Esophagus muscularis mucosa (tissue), 4 donors: ENCODE results near the gene DHRS3. TPM values are rescaled to one million over a fixed set of nuclear protein-coding genes. Genes with fewer than 3 reads are reported as not detected.

ENCODE experiments used
- DNase-seq: peaks from one replicate; pipeline ENCODE4 v3.0.0-alpha.2; 2017; ENCODE audit errors: extremely low spot score
- H3K27ac ChIP-seq, 4 donors: fragments of 200-600 bp; sonication (generic); replicated peaks in 1 of 4; 1 replicate in 3 of 4; 2 replicates in 1 of 4; pipeline ENCODE4 v1.5.1; 2016 to 2019; ENCODE audit warnings: mild to moderate bottlenecking in 1 of 4
- H3K27me3 ChIP-seq, 4 donors: fragments of 200-600 bp; sonication (generic); one replicate each; pipeline versions ENCODE4 v1.5.1 to v1.6.0; 2016 to 2019
- H3K36me3 ChIP-seq, 4 donors: fragments of 200-600 bp; sonication (generic); one replicate each; pipeline ENCODE4 v1.5.1; 2016 to 2019
- H3K4me1 ChIP-seq, 4 donors: fragments of 200-600 bp; sonication (generic); one replicate each; pipeline ENCODE4 v1.5.1; 2016 to 2019
- H3K4me3 ChIP-seq, 4 donors: fragments of 200-600 bp; sonication (generic); 1 replicate in 2 of 4; 2 replicates in 2 of 4; pipeline ENCODE4 v1.5.1; 2016 to 2019; ENCODE audit warnings: mild to moderate bottlenecking in 4 of 4, moderate library complexity in 1 of 4
- H3K9me3 ChIP-seq, 4 donors: fragments of 200-600 bp; sonication (generic); 1 replicate in 3 of 4; 2 replicates in 1 of 4; pipeline ENCODE4 v1.5.1; 2016 to 2019
- EP300 ChIP-seq: sonication (generic); formaldehyde crosslinking; IDR thresholded peaks from one replicate; pipeline ENCODE4 v1.6.1; 2017; ENCODE audit warnings: antibody characterized with exemption
- POLR2A ChIP-seq: fragments of 450-650 bp; IDR thresholded peaks from one replicate; pipeline ENCODE4 v1.6.1; 2017; ENCODE audit warnings: antibody characterized with exemption, moderate library complexity, mild to moderate bottlenecking, low read depth
- POLR2AphosphoS5 ChIP-seq, 2 donors: sonication (generic); formaldehyde crosslinking; IDR thresholded peaks; one replicate each; pipeline ENCODE4 v1.6.1; 2017; ENCODE audit warnings: antibody characterized with exemption in 2 of 2
- WGBS: methylation state at CpG from one replicate; pipeline ENCODE4 v1.1.5; 2018; 5-methylcytosine and 5-hydroxymethylcytosine counted together
- intact Hi-C: fragments of 100-400 bp; cut with DNase I; formaldehyde crosslinking; loops from one replicate; pipeline ENCODE4 v1.15.1; 2023
- total RNA-seq, 4 donors: library from RNA; depleted of rRNA; stranded (reverse); fragments of >200 nt; gene quantifications; one replicate each; pipeline versions ENCODE4 v1.1.0 to v1.2.1, GENCODE V29; 2016
- TF ChIP-seq, protein P1 (sequence below), 3 experiments: fragments of 200-600 bp in 2 of 3; fragments of 450-650 bp in 1 of 3; sonication (generic) in 2 of 3; IDR thresholded peaks; one replicate each; pipeline ENCODE4 v1.5.1; 2017 to 2019; ENCODE audit warnings: antibody characterized with exemption in 3 of 3, mild to moderate bottlenecking in 2 of 3, moderate library complexity in 1 of 3

Gene DHRS3
- total RNA-seq, 4 donors from 2014 or later = 130 to 237 (median 200) TPM

DNA sequence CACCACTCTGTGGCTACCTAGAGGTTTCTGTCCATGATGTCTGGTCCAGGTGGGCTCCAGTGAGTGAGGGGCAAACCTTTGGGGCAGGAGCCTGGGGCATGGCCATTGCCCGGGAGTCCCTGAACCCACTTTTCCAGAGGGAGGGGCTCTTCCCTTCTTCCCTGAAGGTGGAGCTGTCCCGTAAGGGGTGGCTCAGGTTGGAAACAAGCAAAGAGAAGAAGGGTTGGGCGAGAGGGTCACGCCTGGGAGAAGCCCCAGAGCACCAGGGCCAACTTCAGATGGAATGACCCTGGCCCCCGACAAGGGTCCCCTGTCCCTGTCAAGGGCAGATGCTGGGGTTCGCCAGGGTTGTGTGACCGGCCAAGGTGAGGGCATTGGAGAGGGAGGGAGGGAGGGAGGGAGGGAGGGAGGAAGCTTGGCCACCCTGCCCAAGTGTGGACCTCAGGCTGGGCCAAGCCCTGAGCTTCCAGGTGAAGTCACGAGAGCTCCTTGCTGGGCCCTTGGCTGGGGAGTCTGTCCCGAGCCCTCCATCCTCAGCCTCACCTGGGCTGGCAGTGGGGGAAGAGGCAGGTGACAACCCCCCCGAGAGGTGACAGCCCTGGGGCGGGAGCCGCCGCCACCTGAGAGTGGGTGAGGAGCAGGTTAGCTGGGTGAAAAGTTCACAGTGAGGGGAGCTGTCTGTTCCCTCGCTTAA lies 69.6 kb downstream of the DHRS3 start:
- no peak for TF ChIP-seq EP300
- TF ChIP-seq POLR2AphosphoS5 (IDR thresholded peaks at IDR 0.05) = no peak
- TF ChIP-seq, protein P1, sequence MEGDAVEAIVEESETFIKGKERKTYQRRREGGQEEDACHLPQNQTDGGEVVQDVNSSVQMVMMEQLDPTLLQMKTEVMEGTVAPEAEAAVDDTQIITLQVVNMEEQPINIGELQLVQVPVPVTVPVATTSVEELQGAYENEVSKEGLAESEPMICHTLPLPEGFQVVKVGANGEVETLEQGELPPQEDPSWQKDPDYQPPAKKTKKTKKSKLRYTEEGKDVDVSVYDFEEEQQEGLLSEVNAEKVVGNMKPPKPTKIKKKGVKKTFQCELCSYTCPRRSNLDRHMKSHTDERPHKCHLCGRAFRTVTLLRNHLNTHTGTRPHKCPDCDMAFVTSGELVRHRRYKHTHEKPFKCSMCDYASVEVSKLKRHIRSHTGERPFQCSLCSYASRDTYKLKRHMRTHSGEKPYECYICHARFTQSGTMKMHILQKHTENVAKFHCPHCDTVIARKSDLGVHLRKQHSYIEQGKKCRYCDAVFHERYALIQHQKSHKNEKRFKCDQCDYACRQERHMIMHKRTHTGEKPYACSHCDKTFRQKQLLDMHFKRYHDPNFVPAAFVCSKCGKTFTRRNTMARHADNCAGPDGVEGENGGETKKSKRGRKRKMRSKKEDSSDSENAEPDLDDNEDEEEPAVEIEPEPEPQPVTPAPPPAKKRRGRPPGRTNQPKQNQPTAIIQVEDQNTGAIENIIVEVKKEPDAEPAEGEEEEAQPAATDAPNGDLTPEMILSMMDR (IDR thresholded peaks at IDR 0.05) = no peak
- no peak for TF ChIP-seq POLR2A
- H3K27me3 ChIP-seq = no peaks in the 10 kb centered on the region
- H3K4me1 ChIP-seq = peaks cover 49 to 66% (median 61%) of the 10 kb centered on the region in 4 donors
- H3K27ac ChIP-seq = peak overlapping the region; percentile 86 to 94 (median 91)
- 89% methylated on average over 5 of the region's 14 CpGs for WGBS
- no peak for DNase-seq
- intact Hi-C loops = loop anchor here (5.0 kb wide), 1 partner anchor 91 kb away; no protein-coding TSS in a partner anchor
- no peaks in the 10 kb centered on the region for H3K36me3 ChIP-seq
- H3K9me3 ChIP-seq = no peaks in the 10 kb centered on the region
- H3K4me3 ChIP-seq = no peak overlapping the region

DNA sequence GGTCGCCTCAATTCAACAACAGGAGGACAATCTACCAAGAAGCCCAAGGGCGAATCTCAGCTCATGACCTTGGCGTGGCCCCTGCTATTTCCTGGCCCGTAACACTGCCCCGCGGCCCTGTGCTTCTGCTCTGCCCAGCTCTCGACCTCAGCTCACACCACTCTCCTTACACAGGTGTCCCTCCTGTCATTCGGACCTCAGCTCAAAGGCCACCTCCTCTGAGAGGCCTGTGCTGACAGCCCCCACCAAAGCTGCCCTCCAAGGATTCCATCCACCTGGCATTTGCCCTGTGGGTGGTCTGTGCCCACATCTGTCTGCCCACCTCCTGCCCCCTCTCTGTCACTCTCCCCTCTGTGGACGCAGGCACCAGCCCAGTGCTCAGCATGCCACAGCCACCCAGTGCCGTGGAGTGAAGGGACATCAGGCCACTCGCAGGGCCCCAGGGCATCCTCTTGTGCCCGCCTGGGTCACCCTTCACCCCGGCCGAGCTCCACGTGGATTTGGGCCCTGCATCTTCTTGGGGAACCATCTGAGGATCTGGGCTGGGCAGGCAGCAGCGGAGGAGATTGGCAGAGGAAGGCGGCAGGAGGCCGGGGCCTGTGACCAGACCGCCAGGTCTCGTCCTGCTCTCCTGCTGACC lies 70.3 kb downstream of the DHRS3 start:
- Histone ChIP-seq H3K27me3 (no peaks in the 10 kb centered on the region), H3K4me3 (no peak overlapping the region), H3K9me3 (no peaks in the 10 kb centered on the region), H3K4me1 (peaks cover 42 to 60% (median 54%) of the 10 kb centered on the region in 4 donors), H3K27ac (peak overlapping the region; percentile 86 to 94 (median 91)), H3K36me3 (no peaks in the 10 kb centered on the region)
- TF ChIP-seq, protein P1 (IDR thresholded peaks at IDR 0.05) = no peak
- no peak for TF ChIP-seq EP300
- no peak for DNase-seq
- intact Hi-C loops = loop anchor here (5.0 kb wide), 1 partner anchor 90 kb away; no protein-coding TSS in a partner anchor
- 85% methylated on average over 10 of the region's 20 CpGs for WGBS

DNA sequence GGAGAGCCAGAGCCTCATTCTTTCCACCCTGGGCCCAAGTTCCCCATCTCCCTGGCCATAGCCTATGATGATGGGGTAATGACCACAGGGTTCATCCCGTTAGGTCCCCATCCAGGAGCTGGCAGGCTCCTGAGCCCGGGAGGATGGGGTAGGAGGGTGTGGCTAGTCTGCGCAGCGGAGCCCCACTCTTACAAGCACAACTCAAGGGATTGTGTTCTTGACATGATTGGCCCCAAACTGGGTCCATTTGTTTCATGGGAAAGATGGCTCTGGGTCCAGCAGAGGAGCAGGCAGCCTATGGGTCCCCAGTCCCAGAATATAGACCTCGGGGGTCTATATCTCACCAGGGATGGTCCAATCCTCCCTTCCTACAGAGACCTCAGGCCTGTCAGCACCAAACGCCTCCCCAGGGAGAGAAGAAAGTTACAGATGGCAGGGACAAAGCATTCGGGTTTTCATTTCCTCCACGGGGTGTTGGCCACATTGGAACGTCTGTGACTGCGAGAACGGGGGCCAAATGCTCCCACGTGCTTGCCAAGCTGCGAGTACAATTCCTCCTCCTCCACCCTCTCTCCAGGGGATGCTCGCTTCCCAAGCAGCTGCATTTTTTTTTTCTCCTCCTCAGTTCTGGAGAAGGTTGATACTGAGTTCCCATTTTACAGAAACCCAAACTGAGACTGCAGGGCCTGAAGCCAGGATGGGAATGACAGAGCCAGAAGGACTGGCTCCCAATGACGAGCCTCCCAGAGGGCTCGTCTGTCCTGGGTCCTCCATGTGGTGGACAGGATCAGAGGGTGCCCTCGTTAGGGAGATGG lies 71.0 kb downstream of the DHRS3 start:
- no peak overlapping the region for H3K4me3 ChIP-seq
- H3K9me3 ChIP-seq = no peaks in the 10 kb centered on the region
- 46% methylated on average over 15 of the region's 17 CpGs for WGBS
- no peaks in the 10 kb centered on the region for H3K36me3 ChIP-seq
- H3K27me3 ChIP-seq = no peaks in the 10 kb centered on the region
- DNase-seq = no peak
- peak overlapping the region; percentile 86 to 94 (median 91) for H3K27ac ChIP-seq
- TF ChIP-seq POLR2AphosphoS5 (IDR thresholded peaks at IDR 0.05) (peak; percentile 50 to 57), EP300 (no peak)
- TF ChIP-seq, protein P1 (IDR thresholded peaks at IDR 0.05) = no peak
- intact Hi-C loops = loop anchor here (5.0 kb wide), 1 partner anchor 90 kb away; no protein-coding TSS in a partner anchor
- H3K4me1 ChIP-seq = peaks cover 36 to 60% (median 53%) of the 10 kb centered on the region in 4 donors

DNA sequence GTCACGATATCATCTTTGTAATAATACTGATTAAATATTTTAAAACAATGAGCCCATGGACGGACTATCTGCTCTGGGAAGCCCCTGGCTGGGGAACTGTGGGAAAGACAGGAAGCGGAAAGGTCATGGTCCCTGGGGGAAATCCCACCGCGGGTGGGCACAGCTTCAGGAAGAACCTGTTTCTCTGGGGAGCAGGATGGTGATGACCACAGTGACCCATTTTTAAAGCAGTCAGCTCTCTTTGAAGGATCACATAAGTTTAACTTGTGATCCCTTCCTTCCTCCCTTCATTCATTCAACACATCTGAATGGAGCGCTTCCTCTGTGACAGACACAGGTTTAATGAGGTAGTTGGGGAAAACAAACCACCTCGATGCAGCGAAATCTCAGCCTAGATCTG lies 73.0 kb downstream of the DHRS3 start:
- intact Hi-C loops = loop anchor here (5.0 kb wide), 3 partner anchors 47 to 88 kb away; partner anchors contain the start of gene DHRS3

More for the DNA sequence above, 73.0 kb downstream of the DHRS3 start:
- Histone ChIP-seq H3K27ac (peak overlapping the region in 1 of 4 donors; percentile 18), H3K4me3 (no peak overlapping the region), H3K27me3 (no peaks in the 10 kb centered on the region), H3K4me1 (peaks cover 49 to 68% (median 63%) of the 10 kb centered on the region in 4 donors), H3K9me3 (no peaks in the 10 kb centered on the region), H3K36me3 (no peaks in the 10 kb centered on the region)
- 52% methylated on average over 8 of the region's 8 CpGs for WGBS
- no peak for TF ChIP-seq POLR2A
- TF ChIP-seq POLR2AphosphoS5 (IDR thresholded peaks at IDR 0.05) = no peak
- TF ChIP-seq, protein P1 (IDR thresholded peaks at IDR 0.05) = no peak
- no peak for TF ChIP-seq EP300
- no peak for DNase-seq
